Urothelium cell line (cell line): ENCODE results near the gene WDFY3.

Experiments used
- DNase-seq: peaks from one replicate; pipeline ENCODE4 v3.0.0; 2011; ENCODE audit warnings: low spot score, mixed read lengths
- FAIRE-seq: peaks from 2 replicates; lab custom pipeline; 2011; peaks lifted over from hg19 to GRCh38; lab: Jason Lieb, UNC

The WDFY3 gene

DNA sequence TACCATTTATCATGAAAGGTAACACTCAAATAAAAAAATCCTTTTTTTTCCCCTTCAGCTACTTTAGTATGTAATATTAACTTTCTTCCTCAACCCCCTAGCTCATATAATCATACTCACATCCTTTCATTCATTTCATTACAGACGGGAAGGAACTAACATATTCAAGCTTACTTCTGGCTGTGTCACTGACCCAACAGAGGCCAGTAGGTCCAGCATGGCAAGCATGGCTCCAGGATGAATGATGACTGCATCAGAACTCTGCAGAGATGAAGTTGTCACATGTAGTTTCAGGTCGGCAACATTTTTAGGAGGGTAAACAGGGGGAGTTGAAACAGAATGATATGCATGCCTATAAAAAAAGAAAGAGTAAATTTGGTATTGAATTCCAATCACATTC is 163.4 kb downstream of the WDFY3 start:
- DNase-seq (no peak), FAIRE-seq (no peak)

DNA sequence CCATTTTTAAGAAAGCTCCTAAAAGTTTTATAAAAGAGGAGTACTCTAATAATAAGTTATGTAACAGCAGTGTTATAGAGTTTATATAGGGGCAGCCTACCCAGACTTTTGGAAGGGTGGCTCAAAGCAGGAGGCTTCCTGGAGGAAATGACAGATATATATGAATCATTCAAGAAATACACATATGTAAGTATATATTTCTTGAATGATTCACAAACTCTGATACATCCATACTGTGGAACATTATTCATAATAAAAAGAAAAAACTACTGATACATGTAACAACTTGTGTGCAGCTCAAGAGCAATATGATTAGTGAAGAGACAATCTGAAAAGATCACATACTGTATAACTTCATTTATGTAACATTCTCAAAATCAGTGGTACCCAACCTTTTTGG is 166.2 kb downstream of the WDFY3 start:
- FAIRE-seq (no peak), DNase-seq (no peak)

DNA sequence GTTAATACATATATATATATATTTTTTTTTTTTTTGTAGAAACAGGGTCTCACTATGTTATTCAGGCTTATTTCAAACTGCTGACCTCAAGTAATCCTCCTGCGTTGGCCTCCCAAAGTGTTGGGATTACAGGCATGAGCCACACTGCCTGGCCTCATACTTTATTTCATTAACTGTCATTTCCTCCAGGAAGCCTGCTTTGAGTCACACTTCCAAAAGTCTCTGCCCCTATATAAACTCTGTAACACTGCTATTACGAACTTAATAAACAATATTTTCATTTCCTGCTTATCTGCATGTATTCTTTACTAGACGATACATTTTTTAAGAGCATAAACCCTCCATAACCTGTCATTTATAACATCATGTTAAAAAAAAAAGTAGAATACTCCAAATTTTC is 167.2 kb downstream of the WDFY3 start:
- DNase-seq = no peak
- FAIRE-seq = no peak

DNA sequence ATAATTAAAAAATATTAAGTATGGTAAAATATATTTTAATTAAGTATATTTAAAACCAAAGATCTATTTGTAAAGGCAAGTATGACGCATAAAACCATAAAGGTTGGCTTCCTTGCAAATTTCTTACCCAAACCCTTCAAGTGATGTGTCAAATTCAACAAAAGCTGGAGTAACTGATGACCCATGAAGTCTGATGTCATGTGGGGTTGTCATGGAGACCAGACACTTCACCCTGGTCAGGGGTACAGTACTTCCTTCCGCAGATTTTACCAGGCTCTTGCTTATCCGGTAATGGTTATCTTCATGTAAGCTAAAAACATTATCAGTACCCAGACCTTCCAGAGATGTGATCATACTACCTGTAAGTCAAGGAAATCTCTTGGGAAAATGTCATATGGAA is 170.1 kb downstream of the WDFY3 start:
- DNase-seq (no peak), FAIRE-seq (no peak)

DNA sequence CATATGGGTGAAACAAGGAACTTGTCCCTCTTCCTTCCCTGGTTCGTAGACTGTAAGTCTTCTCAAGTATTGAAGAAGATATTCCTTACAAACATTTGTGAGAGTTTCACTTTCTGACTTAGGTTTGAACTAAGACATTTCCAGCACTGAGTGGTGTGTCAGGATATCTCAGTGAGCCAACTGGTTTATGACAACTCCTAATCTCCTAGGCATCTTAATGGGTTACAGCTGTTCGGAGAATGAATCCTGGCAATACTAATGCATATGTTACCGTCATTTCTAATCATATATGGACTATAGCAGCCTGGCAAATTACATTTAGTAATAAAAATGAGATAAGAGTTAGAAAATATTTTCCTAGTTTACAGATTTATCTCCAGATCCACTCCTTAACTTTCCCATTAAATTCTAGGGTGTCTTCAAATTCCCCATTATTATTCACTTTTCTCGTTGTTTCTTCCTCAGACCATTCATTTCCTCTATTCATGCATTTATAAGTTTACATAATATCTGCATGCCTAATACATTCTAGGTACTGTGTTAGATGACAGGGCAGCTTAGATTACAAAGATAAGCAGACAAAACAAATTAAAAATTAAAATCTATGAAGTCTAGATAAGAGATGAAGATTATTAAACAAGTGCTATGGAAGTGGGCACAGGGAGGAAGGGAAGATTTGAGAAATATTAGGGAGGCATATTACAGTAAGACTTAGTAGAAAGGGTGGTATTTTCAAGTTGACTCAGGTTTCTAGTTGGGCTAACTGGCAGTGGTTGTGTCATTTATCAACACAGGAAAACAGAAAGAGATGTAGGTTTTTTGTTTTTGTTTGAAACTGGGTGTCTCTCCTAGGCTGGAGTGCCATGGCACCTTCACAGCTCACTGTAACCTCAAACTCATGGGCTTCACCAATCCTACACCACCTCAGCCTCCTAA is 173.9 kb downstream of the WDFY3 start:
- no peak for FAIRE-seq

DNA sequence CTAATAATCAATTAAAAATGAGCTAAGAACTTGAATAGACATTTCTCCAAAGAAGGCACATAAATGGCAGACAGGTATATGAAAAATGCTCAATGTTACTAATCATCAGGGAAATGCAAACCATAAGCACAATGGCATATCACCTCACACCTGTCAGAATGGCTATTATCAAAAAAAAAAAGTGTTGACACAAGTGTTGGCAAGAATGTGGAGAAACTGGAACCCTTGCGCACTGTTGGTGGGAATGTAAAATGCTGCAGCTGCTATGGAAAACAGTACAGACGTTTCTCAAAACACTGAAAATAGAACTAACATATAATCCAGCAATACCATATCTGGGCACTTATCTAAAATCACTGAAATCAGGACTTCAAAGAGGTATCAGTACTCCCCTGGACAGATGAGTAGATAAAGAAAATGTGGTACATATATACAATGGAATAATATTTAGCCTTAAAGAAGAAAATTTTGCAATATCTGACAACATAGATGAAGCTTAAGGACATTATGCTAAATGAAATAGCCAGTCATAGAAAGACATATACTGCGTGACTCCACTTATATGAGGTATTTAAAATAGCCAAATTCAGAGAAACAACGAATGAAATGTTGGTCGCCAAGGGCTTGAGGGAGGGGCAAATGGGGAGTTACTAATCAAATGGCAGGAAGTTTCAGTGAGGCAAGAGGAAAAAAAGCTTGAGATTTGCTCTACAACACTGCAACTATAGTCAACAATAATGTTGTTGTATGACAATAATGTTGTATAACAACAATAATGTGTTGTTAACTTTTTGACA is 175.5 kb downstream of the WDFY3 start:
- FAIRE-seq = no peak
- DNase-seq = no peak

More for the DNA sequence above, 173.9 kb downstream of the WDFY3 start:
- DNase-seq = no peak

DNA sequence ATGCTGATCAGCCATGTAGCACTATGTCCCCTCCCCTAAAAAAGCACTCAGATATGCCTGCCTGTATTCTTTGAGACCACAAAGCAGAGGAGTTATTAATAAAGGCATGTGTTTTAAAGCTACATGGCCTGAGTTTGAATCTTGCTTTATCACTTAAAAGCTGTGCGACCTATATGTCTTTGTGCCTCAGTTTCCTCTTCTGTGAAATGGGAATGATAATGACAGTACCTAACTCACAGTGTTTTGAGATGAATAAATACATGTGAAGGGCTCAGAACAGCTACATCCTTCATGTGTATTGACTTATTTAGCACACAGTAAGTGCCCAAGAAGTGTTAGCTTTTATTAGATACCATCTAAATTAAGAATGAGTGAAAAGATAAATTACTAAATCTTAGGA is 180.0 kb downstream of the WDFY3 start:
- FAIRE-seq (no peak), DNase-seq (no peak)

DNA sequence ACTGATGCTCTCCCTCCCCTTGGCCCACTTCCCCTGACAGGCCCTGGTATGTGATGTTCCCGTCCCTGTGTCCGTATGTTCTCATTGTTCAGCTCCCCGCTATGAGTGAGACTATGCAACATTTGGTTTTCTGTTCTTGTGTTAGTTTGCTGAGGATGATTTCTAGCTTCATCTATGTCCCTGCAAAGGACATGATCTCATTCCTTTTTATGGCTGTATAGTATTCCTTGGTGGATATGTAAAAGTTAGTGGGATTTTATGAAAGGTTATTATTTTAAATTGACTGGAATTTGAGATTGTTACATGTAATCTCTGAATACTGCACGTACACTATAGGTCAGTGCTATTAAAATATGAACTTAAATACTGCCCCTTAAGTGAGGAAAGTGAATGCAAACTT is 184.0 kb downstream of the WDFY3 start:
- no peak for DNase-seq
- FAIRE-seq = no peak

DNA sequence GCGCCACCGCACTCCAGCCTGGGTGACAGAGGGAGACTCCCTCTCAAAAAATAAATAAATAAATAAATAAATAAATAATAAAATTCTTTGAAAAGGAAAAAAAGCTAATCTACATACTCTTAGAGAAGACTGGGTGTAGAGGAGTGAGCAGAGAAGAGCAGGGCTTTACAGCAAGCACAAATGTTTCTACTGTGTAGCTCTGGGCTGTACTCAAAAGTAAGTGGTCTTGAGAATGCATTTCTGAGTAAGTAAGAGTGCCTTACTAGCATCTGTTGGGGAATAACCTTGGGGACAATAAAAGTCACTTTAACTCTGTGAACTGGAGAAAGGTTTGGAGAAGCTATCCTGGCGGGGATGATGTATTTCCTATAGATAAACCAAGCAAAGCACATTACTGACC is 185.8 kb downstream of the WDFY3 start:
- DNase-seq (no peak), FAIRE-seq (no peak)

DNA sequence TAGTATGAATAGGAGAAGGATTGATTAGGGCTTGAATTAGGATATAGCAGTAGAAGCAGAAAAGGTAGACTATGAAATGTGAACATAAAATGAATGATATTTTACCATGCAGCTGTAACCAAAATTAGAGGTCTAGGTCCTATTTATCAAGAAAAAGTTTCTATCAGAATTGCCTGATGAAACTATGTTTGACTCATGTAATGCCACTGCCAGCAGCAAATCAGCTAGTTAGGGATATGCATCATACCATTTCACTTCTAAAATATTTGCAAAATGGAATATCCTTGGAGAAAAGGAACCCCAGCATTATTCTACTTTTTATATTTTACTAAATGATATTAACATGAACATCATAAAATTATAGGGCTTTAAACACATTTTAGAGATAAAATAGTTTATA is 188.4 kb downstream of the WDFY3 start:
- FAIRE-seq = no peak
- DNase-seq = no peak

DNA sequence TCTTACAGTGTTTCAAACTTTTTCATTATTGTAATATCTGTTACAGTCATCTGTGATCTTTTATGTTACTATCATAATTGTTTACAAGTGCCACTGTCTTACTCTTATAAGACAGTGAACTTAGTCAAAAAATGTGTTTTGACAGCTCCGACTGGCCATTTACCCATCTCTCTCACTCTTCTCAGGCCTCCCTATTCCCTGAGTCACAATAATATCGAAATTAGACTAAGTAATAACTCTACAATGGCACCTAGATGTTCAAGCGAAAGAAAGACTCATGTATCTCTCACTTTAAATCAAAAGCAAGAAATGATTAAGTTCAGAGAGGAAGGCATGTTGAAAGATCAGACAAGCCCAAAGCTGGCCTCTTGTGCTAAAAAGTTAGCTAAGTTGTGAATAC is 199.3 kb downstream of the WDFY3 start:
- FAIRE-seq = no peak
- DNase-seq = no peak

DNA sequence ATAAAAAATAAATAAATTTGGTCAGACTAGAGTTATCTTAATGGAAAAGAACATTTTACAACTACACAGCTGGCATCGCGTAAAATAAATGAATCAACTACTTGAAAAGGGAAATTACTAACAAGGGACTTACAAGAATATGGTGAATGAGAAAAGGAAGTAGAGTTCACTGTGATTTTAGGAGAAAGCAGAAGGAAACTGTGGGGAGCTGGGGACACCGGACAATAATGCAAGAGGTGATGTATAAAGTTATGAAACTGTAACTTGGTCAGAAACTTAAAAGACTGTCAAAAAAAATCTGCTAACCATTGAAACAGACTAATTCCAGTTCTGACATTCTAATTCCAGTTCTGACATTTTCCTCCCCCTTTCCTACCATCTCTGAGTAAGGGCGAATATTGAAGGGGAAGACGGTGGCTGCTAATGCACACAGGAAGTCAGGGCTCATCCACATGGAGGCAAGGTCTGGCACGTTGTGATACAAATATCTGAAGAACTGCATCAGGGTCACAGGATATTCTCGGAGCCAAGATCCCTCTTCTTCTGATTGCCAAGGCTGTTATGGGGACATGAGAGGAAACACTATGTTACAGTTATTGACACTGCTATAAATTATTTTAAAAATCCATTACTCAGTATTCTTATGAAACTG is 213.0 kb downstream of the WDFY3 start:
- DNase-seq (no peak), FAIRE-seq (no peak)

DNA sequence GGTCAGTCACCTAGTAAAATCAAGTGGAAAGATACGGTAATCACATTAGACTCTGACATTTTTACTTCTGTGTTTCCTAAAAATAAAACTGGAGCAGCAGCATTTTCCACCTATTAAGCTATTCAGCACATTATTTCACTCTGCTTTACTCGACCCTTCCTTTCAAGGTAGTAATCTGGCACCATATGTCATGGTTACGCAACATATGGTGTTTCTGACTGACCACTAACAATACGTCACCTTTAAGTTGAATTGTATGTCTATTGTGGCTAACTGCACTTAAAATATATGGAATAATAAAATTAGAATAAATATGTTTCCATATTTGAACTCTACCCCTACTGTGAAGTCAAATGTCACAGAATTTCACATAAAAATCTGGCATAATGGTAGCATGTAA is 214.8 kb downstream of the WDFY3 start:
- FAIRE-seq = no peak
- no peak for DNase-seq

DNA sequence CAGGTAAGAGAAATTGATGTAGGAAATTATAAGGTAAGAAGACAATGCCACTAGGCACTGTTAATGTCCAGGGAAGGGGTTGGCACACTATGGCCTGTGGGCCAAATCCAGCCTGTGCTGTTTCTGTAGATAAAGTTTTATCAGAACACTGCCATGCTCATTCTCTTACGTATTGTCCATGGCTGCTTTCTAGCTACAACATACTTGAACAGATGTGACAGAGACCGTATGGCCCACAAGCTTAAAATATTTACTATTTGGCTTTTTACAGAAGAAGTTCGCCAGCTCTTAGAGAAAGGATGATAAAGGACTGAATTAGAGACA is 215.6 kb downstream of the WDFY3 start:
- FAIRE-seq (no peak), DNase-seq (no peak)

DNA sequence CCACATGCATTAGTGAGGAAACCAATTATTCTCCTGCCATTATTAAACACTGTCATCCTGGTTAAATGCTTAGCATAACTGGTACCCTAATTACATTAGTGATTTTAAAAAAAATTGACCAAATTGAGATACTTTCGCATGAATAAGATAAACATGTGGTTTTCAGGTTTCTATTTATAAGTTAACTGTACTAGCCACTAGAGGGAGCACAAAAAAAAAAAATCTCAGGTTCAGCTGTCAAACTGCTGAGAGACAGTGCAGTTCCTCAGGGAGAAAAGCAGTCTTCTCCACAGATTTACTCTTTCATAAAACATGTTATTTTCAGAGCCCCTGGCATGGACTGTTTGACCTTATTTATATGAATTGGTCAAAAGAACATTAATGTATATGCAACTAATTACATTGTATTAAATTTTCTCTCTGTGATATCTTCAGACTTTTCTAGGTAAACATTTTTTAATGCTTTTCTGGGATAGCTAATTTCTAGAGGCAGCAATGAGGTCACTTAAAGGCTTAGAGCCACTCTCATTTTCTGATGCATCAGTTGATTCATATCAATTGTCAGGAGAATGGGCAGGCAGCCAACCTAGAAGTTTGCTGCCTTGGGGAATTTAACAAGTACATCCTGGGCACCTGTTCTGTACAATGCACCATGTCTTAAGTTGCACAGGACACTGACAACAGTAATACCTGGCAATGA is 216.1 kb downstream of the WDFY3 start:
- FAIRE-seq (no peak), DNase-seq (peak; percentile 53)

DNA sequence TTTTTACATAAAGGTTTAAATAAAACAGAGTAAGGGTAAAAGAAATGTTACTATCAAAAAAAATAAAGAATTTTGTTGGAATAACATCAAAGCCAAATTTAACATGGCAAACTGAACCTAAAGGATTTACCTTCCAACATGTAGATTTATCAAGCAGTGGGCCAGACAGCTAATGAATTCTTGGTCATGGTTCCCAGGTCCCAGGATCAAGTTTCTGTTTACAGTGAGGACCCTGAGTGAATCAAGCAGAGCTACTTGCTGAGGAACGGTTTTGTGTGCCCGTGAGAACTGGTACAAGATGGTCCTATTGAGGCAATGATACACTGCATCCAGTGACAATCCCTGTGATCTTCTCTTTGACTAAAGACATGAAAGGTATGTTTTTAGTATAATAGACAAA is 226.4 kb downstream of the WDFY3 start:
- no peak for FAIRE-seq

DNA sequence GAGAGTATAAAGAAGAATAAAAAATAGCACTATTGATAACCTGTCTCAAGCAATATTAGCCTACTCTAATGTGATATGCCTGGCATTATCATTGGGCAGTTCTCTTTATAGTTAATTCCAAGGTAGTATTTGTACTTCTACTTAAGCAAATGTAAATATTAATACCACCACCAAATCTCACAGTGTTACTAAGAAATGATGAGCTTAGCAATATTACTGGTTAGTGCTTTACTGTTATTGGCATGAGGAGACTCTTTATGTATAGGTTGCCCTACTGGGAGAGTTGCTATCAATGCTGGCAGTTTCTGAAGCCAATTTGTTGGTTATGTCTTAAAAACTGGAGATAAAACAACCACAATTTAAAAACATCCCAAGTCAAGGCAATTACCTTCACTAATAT is 227.9 kb downstream of the WDFY3 start:
- FAIRE-seq = no peak
- no peak for DNase-seq

More for the DNA sequence above, 226.4 kb downstream of the WDFY3 start:
- no peak for DNase-seq

DNA sequence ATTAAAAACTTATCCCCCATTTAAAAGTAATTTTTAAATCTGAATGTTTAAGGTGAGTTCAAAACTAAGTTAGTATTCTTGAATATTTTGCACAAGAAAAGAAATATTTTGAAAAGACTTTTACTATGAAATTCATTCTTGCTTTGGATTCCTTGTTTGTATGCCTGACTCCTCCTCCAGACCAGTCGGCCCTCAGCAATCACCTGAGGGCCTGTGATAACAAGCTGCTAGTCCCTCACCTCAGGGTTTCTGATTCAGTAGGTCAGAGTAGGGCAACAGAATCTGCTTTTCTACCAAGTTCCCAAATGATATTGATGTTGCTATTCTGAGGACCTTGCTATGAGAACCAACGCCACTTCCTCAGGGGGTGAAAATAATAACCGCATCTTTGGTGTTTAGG is 228.8 kb downstream of the WDFY3 start:
- DNase-seq (no peak), FAIRE-seq (no peak)

DNA sequence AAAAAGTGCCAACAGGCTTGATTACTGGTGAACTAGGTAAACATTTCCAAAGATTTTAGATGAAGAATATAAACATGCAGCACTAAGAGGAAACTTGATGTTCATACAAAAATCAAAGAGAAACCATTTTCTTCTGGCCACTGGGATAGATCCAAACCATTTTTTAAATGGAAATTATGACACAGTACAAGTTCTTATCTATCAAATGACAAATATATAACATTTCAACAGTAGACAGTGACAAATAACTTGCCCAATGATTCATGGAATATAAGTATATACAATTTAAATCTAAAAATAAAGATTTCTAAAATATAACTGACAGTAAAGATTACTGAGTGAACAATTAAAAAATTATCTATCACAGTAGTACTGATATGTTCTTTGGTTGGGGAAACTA is 232.5 kb downstream of the WDFY3 start:
- FAIRE-seq = no peak
- no peak for DNase-seq

DNA sequence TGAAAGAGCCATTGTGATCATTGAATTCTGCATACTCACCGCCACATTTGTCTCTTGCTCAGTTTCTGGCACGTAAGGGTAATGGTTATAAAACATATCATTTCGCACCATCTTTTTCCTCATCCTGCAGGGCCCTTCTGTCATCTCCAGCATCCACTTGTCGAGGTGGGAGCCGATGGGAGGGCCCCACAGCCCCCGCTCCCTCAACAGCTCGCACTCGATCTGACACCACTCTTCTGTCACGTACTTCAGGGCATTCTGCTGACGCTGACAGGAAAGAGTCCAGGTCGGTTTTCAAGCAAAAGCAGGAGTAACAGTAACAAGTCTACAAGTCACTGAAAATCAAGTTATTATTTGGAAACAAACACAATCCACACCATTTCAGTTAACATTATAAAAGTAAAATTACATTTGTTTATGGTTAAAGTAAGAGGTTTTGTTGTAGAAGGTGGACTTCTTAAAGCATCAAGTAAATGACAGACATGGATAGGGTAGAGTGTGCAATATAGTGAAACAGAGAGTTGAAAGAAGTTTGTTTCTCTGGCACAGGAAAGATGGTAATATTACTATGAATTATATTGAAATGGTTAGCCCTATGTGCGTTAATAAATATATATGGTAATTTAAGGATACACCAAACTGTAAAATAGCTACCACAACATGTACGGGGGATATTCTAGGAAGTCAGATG is 233.0 kb downstream of the WDFY3 start:
- no peak for DNase-seq

DNA sequence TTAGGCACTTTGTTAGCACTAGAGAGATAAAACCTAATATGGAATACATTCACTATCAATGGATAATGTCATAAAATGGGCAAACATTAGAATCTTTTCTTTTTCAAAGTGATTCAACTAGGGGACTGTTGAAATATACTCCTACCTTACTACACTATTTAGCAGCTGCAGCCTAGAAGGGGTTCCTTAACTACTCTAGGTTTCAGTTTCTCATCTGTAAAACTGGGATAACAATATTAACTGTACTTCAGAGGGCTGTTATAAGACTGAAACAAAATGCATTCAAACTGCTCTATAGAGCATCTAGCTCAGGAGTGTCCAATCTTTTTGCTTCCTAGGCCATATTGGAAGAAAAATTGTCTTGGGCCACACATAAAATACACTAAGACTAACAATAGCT is 236.1 kb downstream of the WDFY3 start:
- no peak for FAIRE-seq
- no peak for DNase-seq

More for the DNA sequence above, 233.0 kb downstream of the WDFY3 start:
- no peak for FAIRE-seq
